Putamen (tissue), 1 donor: ENCODE measurements around the gene TYK2.
"Not testable (repeated sequence)": the region's sequence is repeated elsewhere in the genome, so short reads cannot be mapped to it uniquely, and the experiment has no call there.

Source experiments
- DNase-seq: peaks from one replicate; pipeline ENCODE4 v3.0.0-alpha.2; 2016; ENCODE audit warnings: low spot score

TYK2 gene

DNA sequence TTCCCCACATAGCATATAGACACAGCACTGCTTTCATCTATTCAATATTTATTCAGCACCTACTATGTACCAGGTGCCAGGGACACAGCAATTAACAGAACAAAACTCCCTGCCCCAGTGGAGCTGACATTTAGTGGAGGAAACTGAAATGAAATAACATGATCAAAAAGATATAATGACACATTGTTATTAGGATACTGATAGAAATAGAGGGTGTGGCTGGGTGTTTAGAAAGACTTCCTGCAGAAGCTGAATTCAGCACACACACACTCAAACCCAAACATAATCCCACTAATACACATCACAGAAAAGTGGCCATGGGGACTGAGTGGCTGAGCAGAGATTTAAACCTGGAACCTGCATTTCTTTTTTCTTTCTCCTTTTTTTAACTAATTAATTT is 26.7 kb upstream of the TYK2 start:
- DNase-seq = no peak

DNA sequence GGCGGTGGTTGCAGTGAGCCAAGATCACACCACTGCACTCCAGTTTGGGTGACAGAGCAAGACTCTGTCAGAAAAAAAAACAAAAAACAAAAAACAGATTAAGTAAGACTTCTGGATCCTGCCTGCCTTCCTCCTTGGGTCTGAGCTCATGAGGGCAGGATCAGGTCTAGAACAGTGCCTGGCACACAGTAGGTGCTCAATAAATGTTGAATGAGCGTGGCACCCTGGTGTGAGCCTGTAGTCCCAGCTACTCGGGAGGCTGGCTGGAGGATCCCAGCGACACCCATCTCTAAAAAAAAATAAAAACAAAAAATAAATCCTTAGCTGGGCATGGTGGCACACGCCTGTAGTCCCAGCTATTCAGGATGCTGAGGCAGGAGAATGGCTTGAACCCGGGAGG is 25.8 kb upstream of the TYK2 start:
- no peak for DNase-seq

DNA sequence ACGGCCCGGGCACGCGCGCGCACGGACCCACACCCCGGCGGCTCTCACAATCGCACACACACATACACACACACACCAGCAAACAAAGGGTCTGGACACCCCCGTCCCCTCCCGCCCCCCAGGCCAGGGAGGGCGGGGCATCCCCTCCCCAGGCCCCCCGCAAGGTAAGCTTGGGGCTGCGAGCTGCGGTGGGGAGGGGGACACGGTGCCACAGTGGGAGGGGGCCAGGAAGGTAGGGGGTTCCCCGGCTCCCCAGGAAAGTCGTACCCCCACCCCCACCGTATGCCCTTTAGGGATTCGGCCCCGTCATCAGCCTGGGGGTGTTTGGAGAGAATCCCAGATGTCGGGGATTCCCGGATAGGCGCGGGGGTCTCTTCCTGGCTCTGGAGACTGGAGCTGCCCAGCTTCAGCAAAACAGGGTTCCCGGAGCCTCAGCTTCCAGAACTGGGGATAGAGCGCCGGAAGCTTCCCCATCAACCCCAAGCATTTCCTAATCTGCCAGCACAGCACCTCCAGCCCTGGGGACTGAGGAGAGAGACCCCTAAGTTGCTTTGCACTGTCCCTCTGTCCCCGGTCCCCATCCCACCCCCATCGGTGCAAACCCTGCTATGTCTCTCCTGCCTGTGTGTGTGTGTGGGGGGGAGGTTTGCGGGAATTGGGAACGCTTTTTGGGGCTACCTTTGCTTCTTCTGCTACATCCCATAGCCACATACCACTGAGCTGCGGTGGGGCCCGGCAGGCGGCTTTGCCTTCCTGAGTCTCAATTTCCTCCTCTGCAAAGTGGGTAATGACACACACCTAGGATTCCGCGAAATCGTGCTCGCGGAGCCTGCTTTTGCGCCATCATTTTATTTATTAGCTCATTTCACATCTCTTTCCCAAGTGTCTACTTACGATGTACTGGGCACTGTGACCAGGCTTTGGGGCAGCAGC is 24.8 kb upstream of the TYK2 start:
- no peak for DNase-seq

DNA sequence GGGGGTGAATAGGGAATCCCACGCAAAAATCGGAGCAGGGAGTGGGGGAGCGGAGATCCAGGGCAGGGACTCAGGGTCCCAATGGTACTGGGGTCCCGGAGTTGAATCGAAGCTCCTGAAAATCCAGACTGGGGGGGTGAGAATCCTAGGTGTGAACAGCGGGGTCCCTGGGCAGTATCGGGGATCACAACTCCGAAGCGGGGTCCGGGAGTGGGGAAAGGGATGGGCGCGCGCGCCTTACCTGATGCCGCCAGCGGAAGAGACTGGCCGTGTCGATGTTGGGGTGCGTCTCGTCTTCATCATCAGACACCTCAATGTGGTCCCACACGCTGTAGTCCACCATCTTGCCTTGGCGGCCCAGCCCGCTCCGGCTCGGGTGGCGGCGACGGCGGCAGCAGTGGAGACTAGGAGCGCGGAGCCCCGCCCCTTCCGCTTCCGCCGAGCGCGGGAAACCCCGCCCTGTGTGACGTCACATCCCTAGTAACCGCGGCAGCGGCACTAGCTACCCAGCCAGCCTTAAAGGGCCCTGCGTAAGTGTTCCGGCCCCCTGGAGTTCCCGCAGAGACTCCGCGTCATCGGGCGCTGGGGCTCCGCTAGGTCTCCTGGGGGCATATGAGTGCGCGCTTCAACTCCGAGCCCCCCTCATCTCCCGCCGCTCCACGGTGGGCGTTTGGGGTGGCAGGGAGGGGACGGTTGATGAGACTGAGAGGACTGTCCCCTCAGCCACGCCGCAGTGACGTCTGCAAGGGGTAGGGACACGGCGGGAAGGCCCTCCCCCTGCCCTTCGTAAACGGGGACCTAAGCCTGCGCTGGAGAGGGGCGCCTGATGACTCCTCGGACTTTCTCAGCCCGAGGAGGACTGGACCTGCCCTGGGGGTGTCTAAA is 23.0 kb upstream of the TYK2 start, which contains the start of gene CDC37:
Gene CDC37, minus strand, starts transcription at position 406 of the 885 bp plus-strand sequence. Its CDS starts 63 bp downstream, at position 343.
- peak; percentile 94 for DNase-seq

DNA sequence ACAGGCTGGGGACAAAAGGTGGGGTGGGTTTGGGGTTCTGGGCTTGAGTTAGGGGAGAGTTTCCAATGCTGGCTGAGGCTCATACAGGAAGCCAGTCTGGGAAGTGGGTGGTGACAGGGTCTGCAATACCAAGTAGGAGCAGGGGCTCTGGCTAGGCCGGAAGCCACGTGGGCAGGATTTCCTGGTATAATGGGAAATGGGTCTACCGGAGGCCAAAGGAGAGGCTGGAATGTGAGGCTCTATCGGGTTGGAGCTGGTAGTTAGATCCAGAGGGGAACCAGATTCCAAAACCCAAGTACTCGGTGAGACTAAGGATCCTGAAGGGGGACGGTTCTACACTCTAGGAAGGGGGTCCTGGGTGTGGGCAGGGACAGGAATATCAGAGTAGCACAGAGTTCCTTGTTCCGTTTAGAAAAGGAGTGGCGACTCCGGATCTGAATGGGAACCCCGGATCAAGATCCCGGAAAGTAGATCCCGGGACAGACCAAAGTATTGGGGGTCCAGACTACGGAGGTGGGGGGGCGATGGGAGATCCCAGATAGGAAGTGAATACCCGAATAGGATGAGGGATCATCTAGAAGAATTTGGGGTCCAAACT is 22.2 kb upstream of the TYK2 start:
- DNase-seq = no peak

DNA sequence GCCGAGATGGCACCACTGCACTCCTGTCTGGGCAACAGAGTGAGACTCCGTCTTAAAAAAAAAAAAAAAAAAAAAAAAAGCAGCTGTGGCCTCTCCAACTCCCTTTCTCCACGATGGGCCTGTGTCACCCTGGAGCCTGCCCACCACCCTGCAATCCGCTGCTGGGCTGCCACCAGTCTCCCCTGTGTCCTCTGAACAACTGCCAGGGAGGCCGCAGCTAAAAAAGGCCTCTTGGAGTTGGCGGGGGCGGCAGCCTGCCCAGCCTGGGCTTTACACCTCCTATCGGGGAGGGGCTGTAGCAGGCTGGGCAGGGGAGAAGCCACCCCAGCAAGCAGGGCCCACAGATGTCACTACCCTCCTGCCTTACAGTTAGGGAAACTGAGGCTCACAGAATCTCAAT is 19.5 kb upstream of the TYK2 start:
- no peak for DNase-seq

DNA sequence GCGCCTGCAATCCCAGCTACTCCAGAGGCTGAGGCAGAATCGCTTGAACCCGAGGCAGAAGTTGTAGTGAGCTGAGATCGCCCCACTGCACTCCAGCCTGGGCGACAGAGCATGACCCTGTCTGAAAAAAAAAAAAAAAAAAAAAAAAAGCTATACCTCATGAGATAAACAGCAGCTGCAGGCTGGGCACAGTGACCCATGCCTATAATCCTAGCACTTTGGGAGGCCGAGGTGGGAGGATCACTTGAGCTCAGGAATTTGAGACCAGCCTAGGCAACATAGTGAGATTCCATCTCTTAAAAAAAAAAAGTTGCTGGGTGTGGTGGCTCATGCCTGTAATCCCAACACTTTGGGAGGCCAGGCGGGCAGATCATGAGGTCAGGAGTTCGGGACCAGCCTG is 19.0 kb upstream of the TYK2 start:
- DNase-seq = not testable (repeated sequence)

DNA sequence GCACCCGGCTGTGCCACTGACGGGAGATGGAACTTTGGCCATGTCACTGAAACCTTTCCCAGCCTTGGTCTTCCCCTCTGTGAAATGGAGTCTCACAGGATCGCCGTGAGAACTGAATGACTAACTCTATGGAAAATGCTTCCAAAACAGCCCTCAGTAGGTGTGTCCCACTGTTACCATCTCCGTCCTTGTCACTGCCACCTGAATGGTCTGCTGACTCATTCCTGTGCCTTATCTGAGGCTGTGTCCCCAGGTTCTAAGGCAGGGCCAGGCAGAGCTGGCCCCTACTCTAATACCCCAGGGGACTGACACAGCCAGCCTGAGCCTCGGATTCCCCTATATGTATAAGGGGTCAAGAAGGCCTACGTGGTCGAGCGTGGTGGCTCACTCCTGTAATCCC is 18.4 kb upstream of the TYK2 start:
- no peak for DNase-seq

DNA sequence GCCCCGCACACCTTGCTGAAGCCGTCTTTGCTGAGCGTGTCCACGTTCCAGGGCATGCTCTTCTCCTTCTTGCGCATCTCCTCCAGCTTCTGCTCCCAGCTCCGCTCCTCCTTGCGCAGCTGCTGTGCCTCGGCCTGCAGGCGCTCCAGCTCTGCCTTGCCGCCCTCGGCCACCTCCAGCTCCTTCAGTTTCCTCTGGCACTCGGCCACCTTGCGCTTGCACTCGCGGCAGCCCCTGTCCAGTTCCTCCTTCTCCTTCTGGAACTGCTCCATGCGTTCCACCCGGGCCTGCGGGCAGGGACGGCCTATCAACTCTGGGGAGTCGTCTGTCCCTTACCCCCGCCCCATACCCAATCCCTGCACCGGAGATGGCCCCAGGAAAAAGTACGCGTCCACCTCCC is 15.5 kb upstream of the TYK2 start:
- DNase-seq = no peak

DNA sequence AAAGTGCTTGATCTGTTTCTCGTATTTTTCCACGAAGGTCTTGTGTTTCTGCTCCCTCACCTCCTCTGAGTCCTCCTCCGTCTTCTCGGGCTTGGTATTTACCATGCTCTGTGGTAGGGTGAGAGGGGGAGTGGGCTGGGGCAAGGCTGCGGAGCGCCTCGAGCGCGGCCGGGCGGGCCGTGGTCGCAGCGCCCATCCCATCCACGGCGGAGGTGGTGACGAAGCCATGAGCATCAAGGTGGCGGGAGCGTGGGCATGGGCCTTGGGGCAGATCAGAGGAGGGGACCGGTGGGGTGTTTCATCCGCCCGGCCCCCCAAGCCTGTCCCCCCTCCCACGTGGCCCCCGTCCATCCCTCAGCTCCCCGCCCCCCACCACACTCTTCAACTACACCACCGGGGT is 15.1 kb upstream of the TYK2 start:
- no peak for DNase-seq

DNA sequence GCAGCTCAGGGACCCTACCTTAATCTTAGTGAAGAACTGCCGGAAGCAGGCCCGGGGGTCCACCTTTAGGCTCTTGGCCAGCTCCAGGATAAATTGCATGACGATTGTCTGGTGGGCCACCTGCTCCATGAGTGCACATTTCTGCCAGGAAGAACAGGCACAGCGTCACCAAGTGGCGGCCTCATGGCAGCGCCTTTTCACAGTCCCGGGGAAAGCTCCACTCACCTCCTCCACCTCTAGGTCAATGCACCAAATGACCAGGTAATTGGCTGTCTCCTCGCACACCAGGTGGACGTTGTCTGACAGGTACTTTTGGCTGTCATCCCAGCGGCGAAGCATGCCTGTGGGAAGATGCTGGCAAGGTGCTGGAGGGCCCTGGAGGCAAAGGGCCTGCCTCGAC is 14.6 kb upstream of the TYK2 start:
- no peak for DNase-seq

DNA sequence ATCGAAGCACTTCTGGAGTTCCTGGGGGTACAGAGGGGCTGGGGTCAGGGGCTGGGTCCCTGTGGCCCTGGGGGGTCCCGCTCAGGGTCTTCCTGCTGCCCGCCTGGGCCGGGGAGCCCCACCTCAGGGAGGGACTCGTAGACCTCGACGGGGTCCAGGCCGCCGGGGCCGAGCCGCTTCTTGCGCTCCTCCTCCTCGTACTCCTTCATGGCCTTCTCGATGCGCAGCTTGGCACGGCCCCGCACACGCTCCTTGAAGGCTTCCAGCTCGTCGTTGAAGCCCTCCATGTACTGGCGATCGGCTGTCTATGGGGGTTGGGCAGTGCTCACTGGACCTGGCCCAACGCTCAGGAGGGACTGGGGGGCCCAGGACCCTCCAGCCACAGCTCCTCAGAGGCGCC is 12.8 kb upstream of the TYK2 start:
- DNase-seq = no peak

DNA sequence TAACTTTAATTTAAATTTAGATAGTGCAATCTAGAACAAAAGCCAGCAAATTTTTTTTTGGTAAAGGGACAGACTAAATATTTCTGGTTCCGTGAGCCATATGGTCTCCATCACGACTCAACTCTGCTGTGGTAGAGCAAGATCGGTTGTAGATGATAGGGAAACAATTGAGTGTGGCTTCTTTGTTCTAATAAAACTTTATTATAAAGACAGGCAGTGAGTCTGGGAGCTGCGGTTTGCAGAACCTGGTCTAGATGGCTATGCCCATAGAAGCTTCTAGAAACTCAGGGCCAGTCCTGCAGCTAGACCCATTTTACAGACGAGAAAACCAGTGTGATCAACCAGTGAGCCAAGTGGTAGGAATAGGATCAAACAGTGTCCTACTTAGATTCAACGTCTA is 11.7 kb upstream of the TYK2 start:
- DNase-seq = no peak

DNA sequence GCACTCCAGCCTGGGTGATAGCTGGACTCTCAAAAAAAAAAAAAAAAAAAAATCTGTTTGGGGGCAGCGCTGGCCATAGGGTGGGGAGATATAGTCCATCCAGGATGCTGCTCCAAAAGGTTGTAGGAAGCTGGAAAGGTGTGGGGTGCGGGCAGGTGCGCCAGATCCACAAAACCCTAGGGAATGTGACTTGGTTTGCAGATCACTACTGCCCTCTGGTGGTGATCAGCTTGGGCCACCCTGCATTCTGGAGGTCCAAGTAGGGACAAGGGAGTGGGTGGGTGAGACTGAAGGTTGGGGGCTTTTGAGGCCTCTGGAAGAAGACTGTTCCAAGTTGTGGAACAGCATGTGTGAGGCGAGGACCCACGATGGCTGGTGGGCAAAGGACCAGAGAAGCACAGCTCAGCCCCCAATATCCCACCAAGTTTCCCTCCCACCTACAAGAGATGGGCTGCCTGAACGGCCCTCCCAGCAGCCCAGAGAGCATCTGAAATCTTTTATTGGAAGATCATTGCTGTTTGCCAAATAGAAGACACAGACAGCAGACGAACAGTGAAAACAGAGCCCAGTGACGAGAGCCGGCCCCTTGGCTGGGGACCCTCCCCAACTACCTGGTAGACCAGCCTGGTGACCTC is 10.4 kb upstream of the TYK2 start:
- DNase-seq = peak; percentile 40

DNA sequence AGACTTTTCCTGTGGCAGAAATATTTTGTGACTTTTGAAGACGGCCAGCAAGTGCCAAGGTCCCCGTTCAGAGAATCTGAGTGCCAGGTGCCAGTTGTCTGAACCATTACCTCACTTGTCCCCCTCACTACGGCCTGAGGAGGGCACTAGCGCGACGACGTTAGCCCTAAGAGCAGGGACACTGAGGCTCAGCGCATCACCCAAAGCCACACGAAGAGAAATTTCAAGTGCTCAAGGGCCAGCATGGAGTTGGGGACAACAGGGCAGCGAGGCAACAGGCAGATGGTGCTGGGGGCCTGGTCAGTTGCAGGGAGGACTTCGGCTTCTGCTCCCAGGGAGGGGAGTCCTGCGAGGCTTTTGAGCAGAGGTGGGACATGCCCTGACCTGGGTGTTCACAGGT is 9.5 kb upstream of the TYK2 start:
- no peak for DNase-seq

DNA sequence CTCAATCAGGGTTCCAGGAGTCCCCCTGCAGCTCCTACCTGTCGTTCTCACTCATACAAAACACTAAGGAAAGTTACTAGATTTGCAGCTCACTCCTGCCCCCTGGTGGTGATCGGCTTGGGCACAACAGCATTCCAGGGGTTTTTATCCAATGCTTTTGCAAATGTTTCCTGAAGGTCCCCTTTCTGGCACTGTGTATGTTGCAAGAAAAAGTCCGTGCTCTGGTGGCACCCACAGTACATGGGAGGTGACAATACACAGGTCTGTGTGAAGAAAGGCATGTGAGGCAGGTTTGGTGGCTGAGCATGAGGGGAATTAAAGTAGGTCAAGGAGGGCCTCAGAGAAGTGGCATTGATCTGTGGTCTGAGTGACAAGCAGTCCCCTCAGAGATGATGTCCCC is 8.6 kb upstream of the TYK2 start:
- DNase-seq = peak; percentile 78

DNA sequence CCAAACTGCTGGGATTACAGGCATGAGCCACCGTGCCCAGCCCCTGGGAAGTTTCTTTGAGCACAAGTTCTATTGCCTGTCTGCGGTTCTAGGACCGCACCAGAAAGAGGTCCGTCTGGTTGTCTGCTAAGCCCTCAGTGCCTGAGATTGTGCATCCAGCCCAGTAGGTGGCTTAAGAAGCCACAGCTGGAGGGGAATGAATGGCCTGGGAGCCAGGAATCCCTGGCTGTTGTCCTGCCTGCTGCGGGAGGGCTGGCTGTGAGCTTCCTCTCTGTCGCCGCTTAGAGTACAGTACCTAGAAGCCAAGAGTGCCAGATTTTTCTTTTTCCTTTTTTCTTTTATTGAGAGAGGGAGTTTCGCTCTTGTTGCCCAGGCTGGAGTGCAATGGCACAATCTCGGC is 4.2 kb upstream of the TYK2 start:
- no peak for DNase-seq

DNA sequence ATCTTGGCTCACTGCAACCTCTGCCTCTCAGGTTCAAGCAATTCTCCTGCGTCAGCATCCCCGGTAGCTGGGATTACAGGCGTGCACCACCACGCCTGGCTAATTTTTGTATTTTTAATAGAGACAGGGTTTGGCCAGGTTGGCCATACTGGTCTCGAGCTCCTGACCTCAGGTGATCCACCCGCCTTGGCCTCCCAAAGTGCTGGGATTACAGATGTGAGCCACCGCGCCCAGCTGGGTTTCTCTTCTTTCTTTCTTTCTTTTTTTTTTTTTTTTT is 2.8 kb upstream of the TYK2 start:
- not testable (repeated sequence) for DNase-seq

DNA sequence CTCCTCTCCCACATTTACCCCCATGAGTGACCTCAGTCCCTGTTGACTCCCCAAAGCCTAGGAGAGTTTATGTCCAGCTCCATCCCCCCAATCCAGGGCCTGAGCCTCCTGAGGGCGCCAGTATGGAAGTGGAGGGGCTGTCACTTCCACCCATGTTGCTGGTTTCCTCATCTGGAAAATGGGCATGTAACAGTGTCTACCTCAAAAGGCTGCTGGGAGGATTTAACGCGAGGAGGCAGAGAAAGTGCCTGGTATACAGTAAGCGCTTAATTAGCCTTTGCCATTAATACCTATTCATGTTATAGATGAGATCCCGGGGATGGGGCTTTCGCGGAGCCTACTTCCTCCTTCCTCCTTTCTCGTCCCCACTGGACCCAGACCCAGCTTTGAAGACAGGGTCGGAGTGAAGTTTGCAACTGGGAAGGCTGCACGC is 476 bp downstream of the TYK2 start:
- peak; percentile 28 for DNase-seq

DNA sequence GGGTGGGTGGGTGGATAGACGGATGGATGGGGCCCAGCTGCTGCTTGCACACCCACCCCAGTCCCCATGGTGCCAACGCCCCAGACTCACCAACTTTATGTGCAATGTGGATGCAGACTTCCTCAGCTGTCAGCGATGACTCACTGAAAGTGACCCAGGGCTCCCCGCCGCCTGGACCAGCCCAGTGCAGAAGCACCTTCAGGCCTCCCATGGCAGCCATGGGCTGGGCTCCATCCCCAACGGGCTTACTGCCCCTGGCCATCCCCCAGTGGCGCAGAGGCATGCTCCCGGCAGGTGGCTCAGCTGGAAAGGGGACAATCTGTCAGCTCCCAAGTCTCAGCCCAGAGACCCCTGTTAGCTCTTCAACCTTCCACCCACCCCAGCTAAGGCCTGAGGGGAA is 2.2 kb downstream of the TYK2 start:
- DNase-seq = no peak

DNA sequence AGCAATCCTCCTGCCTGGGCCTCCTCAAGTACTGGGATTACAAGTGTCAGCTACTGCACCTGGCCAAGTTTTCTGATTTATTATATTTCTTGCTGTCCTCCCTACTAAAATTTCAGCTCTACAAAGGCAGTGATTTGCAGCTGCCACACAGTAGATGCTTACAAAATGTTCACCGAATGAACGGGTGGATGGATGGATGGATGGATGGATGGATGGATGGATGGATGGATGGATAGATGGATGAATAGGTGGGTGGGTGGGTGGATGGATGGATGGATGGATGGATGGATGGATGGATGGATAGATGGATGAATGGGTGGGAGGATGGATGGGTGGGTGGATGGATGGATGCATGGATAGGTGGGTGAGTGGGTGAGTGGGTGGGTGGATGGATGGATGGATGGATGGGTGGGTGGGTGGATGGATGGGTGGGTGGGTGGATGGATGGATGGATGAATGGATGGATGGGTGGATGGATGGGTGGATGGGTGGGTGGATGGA is 3.2 kb downstream of the TYK2 start:
- not testable (repeated sequence) for DNase-seq

DNA sequence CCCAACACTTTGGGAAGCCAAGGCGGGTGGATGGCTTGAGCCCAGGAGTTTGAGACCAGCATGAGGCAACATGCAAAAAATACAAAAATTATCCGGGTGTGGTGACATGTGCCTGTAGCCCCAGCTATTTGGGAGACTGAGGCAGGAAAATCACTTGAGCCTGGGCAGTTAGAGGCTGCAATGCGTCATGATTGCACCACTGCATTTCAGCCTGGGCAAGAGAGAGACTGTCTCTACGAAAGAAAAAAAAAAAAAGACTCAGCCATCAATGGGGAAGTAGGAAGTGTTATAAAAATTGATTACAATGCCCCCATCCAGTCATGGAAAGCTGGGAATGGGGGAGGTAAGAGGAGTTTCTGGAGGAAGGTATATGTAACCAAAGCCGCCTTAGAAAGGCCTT is 5.4 kb downstream of the TYK2 start:
- DNase-seq = no peak
